ENCODE results near the gene KMT2D.

GRCh38 chr12:49055978-49056754, 4.4 kb downstream of the KMT2D start:
- TF ChIP-seq CTCF (conservative IDR thresholded peaks at IDR 0.05; ENCODE audit: low read depth, low read length), result no peak
- no peak for TF ChIP-seq EZH2phosphoT487 (IDR thresholded peaks at IDR 0.05; ENCODE audit: borderline replicate concordance, low read length)
- no peak for TF ChIP-seq EZH2 (IDR thresholded peaks at IDR 0.05; ENCODE audit: low read length, unreplicated experiment)
